Cardiac septum (tissue), 1 donor: Measurements from ENCODE around the gene LIMS1. TPM values are rescaled to one million over a fixed set of nuclear protein-coding genes. Genes with fewer than 3 reads are reported as not detected.
"Not testable (repeated sequence)": the region's sequence is repeated elsewhere in the genome, so short reads cannot be mapped to it uniquely, and the experiment has no call there.

ENCODE experiments used
- DNase-seq: peaks from one replicate; pipeline ENCODE4 v3.0.0-alpha.2; 2020; ENCODE audit warnings: low spot score
- intact Hi-C: fragments of 100-400 bp; cut with DNase I; formaldehyde crosslinking; loops from one replicate; pipeline ENCODE4 v1.14.0; 2022
- long read RNA-seq: library from polyadenylated mRNA; unstranded; transcript quantifications from one replicate; pipeline ENCODE4 v2.0.0, GENCODE V29; 2021
- total RNA-seq: library from RNA; stranded (reverse); fragmentation: NEBNext Ultra II Directional; extraction: Animal tissue kit (Norgen Biotek cat#: 25700); gene quantifications from one replicate; pipeline ENCODE4 v1.2.1, GENCODE V29; 2021
- donor health status: DM: no; HTN: no; CAD: no.

Gene LIMS1
- total RNA-seq = 121 TPM
- long read RNA-seq, full-length matches to known transcripts = 8 of 74 reads
- long read RNA-seq, partial matches to known transcripts = 6 of 74 reads
- long read RNA-seq, other reads (novel, unspliced or antisense) = 60 of 74 reads

DNA sequence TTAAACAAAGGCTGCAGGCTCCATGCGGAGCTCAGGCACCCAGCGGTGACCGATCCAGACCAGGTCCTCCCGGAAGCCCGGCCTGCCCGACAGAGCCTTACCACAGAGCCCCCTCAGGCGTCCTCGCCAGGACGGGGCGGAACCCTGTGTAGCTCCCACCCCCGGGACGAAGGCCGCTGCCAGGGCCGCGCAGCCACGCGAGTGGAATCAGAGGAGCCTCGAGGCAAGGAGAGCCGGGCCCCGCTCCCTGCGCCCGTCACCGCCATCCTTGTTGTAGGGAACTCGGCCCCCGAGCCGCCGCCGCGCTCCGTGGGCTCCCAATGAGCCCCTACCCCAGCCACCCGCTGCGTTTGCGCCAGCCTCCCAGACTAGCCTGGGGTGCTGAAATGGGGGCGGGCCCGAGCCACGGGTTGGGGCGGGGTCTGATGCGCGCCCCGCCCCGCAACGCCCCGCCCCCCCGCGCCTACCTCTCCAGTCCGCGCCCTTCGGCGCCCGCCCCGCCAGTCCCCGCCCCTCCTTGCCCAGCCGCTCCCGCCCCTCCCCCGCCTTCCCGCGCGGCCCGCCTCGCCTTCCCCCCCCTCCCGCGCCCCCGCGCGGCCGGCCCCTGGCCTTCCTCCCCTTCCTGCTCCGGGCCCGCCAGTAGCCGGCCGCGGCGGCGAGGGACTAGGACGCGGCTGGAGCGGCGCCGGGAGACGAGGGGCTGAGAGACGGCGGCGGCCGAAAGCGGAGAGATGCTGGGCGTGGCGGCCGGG, at the start of gene LIMS1:
LIMS1 (plus strand) TSS at position 639 of the 752 bp plus-strand sequence; CDS start at position 732, 93 bp downstream.
- peak; percentile 96 for DNase-seq
- intact Hi-C loops = no loop called here

DNA sequence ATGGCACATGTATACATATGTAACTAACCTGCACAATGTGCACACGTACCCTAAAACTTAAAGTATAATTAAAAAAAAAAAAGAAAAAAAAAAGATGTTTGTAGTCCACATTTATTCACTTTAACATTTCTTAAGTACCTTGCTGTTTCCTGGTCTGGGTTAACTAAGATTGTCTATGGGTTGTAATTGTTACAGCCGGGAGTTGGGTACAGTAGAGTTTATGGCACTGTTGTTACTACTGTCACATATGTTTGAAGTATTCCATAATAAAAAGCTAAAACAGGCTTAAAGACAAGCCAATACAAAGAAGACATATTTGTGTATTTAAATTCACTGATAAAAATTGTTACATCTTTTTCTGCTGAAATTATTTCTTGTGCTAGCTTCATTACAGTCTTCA, 49.0 kb upstream of the LIMS1 start:
- no peak for DNase-seq
- intact Hi-C loops = no loop called here

DNA sequence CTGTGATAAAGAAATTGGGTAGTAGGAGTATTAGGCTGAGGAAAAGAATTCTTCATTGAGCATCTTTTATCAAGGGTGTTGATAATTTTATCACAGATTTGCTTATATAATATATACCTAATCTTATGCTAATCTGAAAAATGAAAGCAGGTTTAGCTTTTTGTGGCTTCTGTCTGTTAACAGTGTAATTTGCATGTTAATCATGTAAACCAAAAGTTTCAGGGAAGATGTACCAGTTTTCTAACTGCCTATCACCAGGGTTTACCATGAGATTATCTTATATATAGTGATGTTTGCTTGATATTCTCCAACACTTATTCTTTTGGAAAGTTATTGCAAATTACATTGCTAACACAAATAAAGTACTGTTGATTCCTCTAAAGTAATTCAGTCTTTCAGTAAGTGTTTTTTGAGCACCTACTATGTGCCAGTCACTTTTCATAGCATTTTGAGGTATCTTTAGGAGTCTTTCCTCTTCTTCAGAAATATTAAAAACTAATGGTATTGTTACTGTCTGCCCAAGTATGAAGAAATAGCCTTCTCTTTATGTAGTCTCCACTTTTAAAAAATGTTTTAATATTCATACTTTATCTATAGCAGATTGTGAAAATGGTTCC, 43.7 kb upstream of the LIMS1 start:
- intact Hi-C loops = no loop called here
- no peak for DNase-seq

DNA sequence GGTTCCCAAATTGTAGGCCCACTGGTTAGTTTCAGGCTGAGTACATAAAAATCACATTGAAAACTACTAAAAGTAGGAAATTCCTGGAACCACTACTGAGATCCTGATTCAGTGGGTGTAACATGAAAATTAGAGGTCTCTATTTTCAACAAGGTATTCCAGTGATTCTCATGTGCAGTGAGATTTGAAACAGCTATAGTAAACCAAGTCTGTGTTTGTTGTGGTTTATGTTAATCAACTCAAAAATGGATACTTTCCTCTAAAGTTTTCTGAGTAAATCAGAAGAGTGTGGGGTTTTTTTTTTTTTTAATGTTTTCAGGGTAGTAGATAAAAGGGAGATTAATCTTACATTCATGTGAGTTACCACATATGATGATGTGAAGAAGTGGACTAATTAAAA, 42.4 kb upstream of the LIMS1 start:
- DNase-seq = no peak
- intact Hi-C loops = no loop called here

DNA sequence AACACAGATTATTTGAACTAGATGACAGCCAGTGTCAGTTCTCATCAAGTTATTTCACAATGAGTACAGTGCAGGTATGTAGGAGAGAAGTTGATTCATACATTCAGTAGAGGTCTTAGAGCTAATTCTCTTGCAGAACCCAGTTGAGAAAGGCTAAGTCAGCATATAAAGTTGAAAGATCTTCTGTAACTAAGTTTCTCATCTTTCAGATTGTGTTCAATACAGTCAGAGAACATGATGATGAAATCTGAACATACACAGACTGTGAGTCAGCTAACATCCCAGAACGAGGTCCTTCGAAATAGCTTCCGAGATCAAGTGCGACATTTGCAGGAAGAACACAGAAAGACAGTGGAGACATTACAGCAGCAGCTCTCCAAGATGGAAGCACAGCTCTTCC, 41.9 kb upstream of the LIMS1 start:
- intact Hi-C loops = no loop called here
- DNase-seq = no peak

DNA sequence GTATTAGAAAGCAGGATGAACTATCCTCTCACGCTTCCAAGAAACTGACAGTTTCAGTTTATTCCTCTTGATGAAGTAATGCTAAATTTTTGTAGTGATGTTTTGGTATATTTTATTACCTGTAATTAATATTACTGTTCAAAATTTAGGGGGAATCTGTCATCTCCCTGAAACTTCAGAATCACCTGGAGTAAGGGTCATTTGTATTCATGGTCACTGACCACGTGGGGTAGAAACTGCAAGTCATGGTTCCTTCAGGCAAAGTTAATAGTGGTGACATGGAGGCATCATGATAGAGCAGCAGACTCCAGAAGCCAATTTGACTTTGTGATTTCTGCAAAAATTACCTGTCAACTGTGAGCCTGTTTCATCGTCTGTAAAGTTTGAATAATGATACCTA, 38.1 kb upstream of the LIMS1 start:
- DNase-seq, intact Hi-C loops: not testable (repeated sequence)

GRCh38 chr2:108507620-108508019, 26.6 kb upstream of the LIMS1 start:
- intact Hi-C loops = loop anchor here (5.0 kb wide), 1 partner anchor 130 kb away; no protein-coding TSS in a partner anchor
- not testable (repeated sequence) for DNase-seq

GRCh38 chr2:108512431-108512830, 21.8 kb upstream of the LIMS1 start:
- intact Hi-C loops, DNase-seq: not testable (repeated sequence)

GRCh38 chr2:108514478-108514877, 19.8 kb upstream of the LIMS1 start:
- intact Hi-C loops, DNase-seq: not testable (repeated sequence)

- DNase-seq, intact Hi-C loops: not testable (repeated sequence)
Measured at GRCh38 chr2:108524688-108525087, 9.6 kb upstream of the LIMS1 start.

- DNase-seq, intact Hi-C loops: not testable (repeated sequence)
Measured at GRCh38 chr2:108525258-108525657, 9.0 kb upstream of the LIMS1 start.

- intact Hi-C loops = no loop called here
Measured at GRCh38 chr2:108531674-108532055, 2.6 kb upstream of the LIMS1 start.

DNA sequence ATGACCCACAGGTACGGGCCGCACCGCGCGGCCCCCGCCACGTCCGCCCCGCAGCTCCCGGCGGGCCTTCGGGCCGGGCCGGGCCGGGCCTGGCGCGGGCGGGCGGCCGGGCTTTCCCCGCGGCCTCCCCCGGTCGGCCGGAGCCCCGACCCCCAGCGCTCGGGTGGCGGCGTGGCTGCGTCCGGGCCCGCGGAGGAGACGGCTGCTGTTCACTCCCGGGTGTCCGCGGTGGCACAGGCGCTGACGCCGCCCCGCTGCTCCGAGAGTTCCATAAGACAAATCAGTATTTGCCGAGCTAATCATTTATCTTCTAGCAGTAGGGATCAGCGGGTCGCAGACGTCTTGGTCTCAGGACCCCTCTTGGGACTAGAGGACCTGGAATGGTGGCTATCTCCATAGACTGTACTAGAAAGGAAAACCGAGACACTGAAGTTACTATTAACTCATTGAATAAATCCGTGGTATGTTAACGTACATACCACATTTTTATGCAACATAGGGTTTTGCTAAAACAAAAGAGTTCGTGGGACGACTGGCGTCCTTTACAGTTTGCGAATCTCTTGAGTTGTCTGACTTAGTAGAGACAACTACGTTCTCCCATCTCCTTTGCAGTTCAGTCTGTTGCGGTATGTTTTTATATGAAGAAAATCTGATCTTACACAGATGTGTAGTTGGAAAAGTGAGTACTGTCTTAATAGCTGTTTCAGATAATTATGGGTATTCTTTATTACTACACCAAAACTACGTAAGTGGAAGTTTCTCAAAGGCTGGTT, 500 bp downstream of the LIMS1 start:
- intact Hi-C loops = loop anchor here (1.0 to 5.0 kb wide), 2 partner anchors 20 to 43 kb away; no protein-coding TSS in a partner anchor
- DNase-seq = peak; percentile 78

More at GRCh38 chr2:108531674-108532055, 2.6 kb upstream of the LIMS1 start:
- DNase-seq = no peak

DNA sequence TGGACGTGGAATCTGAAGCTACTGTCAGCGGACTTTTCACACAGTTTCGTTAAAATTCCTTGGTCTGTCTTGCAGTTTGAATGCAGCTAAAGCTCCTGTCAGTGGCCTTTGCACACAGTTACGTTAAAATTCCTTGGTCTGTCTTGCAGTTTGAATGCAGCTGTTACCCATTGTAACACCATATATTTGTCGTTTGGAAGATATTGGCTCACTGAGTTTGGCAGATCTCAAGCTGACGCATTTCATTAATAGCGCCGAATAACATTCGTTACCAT, 1.0 kb downstream of the LIMS1 start:
- intact Hi-C loops = loop anchor here (1.0 to 5.0 kb wide), 2 partner anchors 19 to 42 kb away; no protein-coding TSS in a partner anchor
- DNase-seq = no peak

GRCh38 chr2:108536133-108536780, 2.0 kb downstream of the LIMS1 start:
- intact Hi-C loops = loop anchor here (5.0 kb wide), 1 partner anchor 41 kb away; no protein-coding TSS in a partner anchor
- no peak for DNase-seq

DNA sequence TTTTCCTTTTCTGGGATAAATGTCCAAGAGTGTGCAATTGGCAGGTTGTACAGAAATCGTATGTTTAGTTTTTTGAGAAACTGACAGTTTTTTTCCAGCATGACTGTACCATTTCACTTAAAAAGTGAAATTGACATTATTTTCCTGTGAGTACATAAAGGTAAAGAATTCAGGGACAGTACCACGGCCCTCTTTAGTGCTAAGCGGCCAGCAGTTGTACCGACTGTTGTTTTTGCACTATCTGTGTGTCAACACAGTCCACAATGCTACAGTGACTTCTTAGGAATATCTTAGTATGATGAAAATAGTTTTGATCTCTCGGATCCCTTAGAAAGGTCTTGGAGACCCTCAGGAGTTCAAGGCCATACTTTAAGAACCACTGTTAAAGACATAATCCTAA, 2.6 kb downstream of the LIMS1 start:
- intact Hi-C loops = loop anchor here (5.0 kb wide), 1 partner anchor 40 kb away; no protein-coding TSS in a partner anchor
- DNase-seq = no peak

GRCh38 chr2:108538000-108538625, 3.8 kb downstream of the LIMS1 start:
- intact Hi-C loops = loop anchor here (5.0 kb wide), 1 partner anchor 39 kb away; no protein-coding TSS in a partner anchor

GRCh38 chr2:108541451-108541850, 7.2 kb downstream of the LIMS1 start:
- DNase-seq = no peak
- intact Hi-C loops = no loop called here

More at GRCh38 chr2:108538000-108538625, 3.8 kb downstream of the LIMS1 start:
- no peak for DNase-seq

- DNase-seq = no peak
- intact Hi-C loops = no loop called here
Measured at GRCh38 chr2:108542071-108542470, 7.8 kb downstream of the LIMS1 start.
